KMS-11 (cell line): ENCODE measurements around the gene KLK11.

Source experiments
- H2AFZ ChIP-seq: fragments of 200-600 bp; sonication (generic); 2 replicates; pipeline ENCODE4 v1.6.1; 2016; ENCODE audit warnings: antibody characterized with exemption, mixed run types, low read depth
- H3K27ac ChIP-seq: fragments of 200-600 bp; sonication (generic); 2 replicates; pipeline ENCODE4 v1.6.1; 2016; ENCODE audit warnings: mild to moderate bottlenecking, mixed run types
- H3K27me3 ChIP-seq: fragments of 200-600 bp; sonication (generic); 2 replicates; pipeline ENCODE4 v1.6.1; 2017; ENCODE audit warnings: mild to moderate bottlenecking, low read depth, mixed run types, moderate library complexity; ENCODE audit not compliant: insufficient read depth
- H3K36me3 ChIP-seq: fragments of 200-600 bp; sonication (generic); 2 replicates; pipeline ENCODE4 v1.6.1; 2017; ENCODE audit warnings: mild to moderate bottlenecking, mixed run types; ENCODE audit not compliant: insufficient read depth
- H3K4me1 ChIP-seq: fragments of 200-600 bp; sonication (generic); 2 replicates; pipeline ENCODE4 v1.6.1; 2016; ENCODE audit warnings: mild to moderate bottlenecking, low read depth, mixed run types; ENCODE audit not compliant: poor library complexity, severe bottlenecking
- H3K4me2 ChIP-seq: fragments of 200-600 bp; sonication (generic); 2 replicates; pipeline ENCODE4 v1.7.0; 2016; ENCODE audit warnings: mild to moderate bottlenecking, mixed run types
- H3K4me3 ChIP-seq: fragments of 200-600 bp; sonication (generic); IDR thresholded peaks from 2 replicates; pipeline ENCODE4 v1.6.1; 2017; ENCODE audit warnings: low read depth, low read length, mixed read lengths; ENCODE audit not compliant: insufficient read depth
- H3K79me2 ChIP-seq: fragments of 200-600 bp; sonication (generic); 2 replicates; pipeline ENCODE4 v1.6.1; 2016; ENCODE audit warnings: low read depth, mixed run types; ENCODE audit not compliant: insufficient read depth
- H3K9ac ChIP-seq: fragments of 200-600 bp; sonication (generic); 2 replicates; pipeline ENCODE4 v1.6.1; 2016; ENCODE audit warnings: mild to moderate bottlenecking, mixed run types
- H4K20me1 ChIP-seq: fragments of 200-600 bp; sonication (generic); 2 replicates; pipeline ENCODE4 v1.6.1; 2016; ENCODE audit warnings: mild to moderate bottlenecking, mixed run types; ENCODE audit not compliant: insufficient read depth
- TF ChIP-seq, protein P1 (sequence below): fragments of 200-600 bp; sonication (generic); conservative IDR thresholded peaks from 2 replicates; pipeline ENCODE4 v1.6.1; 2017; ENCODE audit warnings: low read depth, mild to moderate bottlenecking, antibody characterized with exemption, low read length, moderate library complexity, mixed read lengths

KLK11 gene

DNA sequence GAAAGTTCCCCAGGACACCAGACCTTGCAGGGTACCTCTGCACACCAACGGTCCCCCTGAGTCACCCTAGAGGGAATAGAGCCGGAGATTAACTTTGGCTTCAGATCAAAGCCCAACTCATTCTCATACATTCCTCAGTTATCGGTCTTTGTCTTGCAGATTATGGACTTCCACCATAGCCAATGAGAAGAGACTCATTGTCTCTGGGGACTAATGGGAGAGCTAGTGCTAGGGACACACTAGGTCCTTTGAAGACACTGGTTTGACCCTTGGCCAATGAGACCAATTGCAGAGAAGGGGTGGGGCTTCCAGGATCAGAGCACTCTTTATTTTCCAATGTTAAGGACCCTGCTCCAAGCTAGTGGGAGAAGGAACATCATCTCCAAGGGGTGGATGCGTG, 48.8 kb downstream of the KLK11 start:
- no peak overlapping the region for H3K27ac ChIP-seq

DNA sequence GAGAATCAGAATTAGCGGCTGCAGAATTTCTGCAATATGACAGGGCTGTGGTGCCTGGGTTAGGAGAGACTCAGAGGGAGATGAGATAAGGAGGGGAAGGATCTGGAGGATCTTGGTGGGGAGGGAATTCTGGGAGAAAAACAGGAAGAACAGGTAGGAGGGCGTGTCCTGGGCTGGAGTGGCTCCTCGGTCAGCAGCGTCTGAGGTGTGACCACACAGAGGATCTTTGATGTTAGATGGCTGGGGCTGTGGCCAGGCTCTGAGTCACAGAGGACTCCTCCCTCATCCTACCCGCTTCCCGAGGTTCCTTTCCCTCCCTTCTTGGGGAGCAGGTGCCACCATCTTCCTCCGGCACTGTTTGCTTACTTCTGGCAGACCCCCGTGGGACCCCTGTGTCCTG, 50.6 kb downstream of the KLK11 start:
- Histone ChIP-seq H2AFZ (no peak overlapping the region), H4K20me1 (no peaks in the 10 kb centered on the region), H3K36me3 (no peaks in the 10 kb centered on the region), H3K4me1 (no peaks in the 10 kb centered on the region), H3K9ac (no peak overlapping the region), H3K79me2 (no peaks in the 10 kb centered on the region), H3K4me3 (no peak overlapping the region), H3K27me3 (no peaks in the 10 kb centered on the region), H3K27ac (no peak overlapping the region), H3K4me2 (no peak overlapping the region)
- TF ChIP-seq, protein P1, sequence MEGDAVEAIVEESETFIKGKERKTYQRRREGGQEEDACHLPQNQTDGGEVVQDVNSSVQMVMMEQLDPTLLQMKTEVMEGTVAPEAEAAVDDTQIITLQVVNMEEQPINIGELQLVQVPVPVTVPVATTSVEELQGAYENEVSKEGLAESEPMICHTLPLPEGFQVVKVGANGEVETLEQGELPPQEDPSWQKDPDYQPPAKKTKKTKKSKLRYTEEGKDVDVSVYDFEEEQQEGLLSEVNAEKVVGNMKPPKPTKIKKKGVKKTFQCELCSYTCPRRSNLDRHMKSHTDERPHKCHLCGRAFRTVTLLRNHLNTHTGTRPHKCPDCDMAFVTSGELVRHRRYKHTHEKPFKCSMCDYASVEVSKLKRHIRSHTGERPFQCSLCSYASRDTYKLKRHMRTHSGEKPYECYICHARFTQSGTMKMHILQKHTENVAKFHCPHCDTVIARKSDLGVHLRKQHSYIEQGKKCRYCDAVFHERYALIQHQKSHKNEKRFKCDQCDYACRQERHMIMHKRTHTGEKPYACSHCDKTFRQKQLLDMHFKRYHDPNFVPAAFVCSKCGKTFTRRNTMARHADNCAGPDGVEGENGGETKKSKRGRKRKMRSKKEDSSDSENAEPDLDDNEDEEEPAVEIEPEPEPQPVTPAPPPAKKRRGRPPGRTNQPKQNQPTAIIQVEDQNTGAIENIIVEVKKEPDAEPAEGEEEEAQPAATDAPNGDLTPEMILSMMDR = no peak

More for the DNA sequence above, 48.8 kb downstream of the KLK11 start:
- Histone ChIP-seq H4K20me1 (no peaks in the 10 kb centered on the region), H3K9ac (no peak overlapping the region), H3K79me2 (no peaks in the 10 kb centered on the region), H2AFZ (no peak overlapping the region), H3K27me3 (no peaks in the 10 kb centered on the region), H3K4me2 (no peak overlapping the region), H3K4me1 (no peaks in the 10 kb centered on the region), H3K36me3 (no peaks in the 10 kb centered on the region), H3K4me3 (no peak overlapping the region)
- TF ChIP-seq, protein P1 = no peak

DNA sequence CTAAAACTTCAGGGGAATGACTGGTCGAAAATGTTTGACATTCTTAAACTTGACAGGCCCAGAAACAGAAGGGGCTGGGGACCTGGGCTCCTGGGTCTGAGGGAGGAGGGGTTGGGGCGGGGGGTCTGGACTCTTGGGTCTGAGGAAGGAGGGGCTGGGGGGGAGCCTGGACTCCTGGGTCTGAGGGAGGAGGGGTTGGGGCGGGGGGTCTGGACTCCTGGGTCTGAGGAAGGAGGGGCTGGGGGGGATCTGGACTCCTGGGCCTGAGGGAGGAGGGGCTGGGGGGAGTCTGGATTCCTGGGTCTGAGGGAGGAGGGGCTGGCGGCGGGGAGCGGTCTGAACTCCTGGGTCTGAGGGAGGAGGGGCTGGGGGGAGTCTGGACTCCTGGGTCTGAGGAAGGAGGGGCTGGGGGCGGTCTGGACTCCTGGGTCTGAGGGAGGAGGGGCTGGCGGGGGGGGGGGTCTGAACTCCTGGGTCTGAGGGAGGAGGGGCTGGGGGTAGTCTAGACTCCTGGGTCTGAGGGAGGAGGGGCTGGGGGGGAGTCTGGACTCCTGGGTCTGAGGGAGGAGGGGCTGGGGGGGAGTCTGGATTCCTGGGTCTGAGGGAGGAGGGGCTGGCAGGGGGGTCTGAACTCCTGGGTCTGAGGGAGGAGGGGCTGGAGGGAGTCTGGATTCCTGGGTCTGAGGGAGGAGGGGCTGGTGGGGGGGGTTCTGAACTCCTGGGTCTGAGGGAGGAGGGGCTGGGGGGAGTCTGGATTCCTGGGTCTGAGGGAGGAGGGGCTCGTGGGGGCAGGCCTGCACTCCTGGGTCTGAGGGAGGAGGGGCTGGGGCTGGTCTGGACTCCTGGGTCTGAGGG, 51.5 kb downstream of the KLK11 start:
- Histone ChIP-seq H3K9ac (no peak overlapping the region), H3K79me2 (no peaks in the 10 kb centered on the region), H3K36me3 (no peaks in the 10 kb centered on the region), H3K27me3 (no peaks in the 10 kb centered on the region), H3K4me3 (no peak overlapping the region), H4K20me1 (no peaks in the 10 kb centered on the region), H3K27ac (no peak overlapping the region), H3K4me2 (no peak overlapping the region), H3K4me1 (no peaks in the 10 kb centered on the region), H2AFZ (no peak overlapping the region)
- TF ChIP-seq, protein P1 = no peak

DNA sequence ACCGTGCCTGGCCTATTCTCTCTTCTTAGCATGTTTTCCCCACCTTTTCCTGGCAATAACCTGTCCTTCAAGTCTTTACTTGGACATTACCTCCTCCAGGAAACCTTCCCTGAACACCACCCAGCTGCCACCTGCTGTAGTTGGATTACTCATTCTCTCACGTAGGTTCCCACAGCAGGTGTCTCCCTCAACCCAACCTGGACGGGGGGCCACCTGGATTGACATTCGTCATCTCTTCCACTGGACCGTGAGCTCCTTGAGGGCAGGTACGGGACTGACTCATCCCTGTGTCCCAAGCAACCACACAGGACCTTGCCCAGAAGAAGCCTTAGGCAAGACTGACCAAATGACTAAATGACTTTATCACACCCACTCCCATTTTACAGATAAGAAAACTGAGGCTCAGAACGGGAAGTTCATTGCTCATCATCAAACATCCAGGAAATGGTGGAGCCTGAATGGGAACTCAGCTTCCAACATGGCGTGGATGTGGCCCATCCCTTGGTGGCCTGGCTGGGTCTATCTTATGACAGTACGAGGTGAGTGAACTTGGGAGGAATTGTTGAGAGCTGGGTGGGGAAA, 53.5 kb downstream of the KLK11 start:
- TF ChIP-seq, protein P1 = no peak
- no peak overlapping the region for H3K4me3 ChIP-seq
- no peaks in the 10 kb centered on the region for H3K36me3 ChIP-seq
- no peaks in the 10 kb centered on the region for H3K4me1 ChIP-seq
- no peaks in the 10 kb centered on the region for H4K20me1 ChIP-seq
- no peak overlapping the region for H2AFZ ChIP-seq
- H3K27ac ChIP-seq = no peak overlapping the region
- no peaks in the 10 kb centered on the region for H3K27me3 ChIP-seq
- no peak overlapping the region for H3K9ac ChIP-seq
- no peak overlapping the region for H3K4me2 ChIP-seq
- no peaks in the 10 kb centered on the region for H3K79me2 ChIP-seq
